GM18499 (cell line): ENCODE measurements around the gene SNAI1.
"Not testable (repeated sequence)": the region's sequence is repeated elsewhere in the genome, so short reads cannot be mapped to it uniquely, and the experiment has no call there.

Experiments
- ATAC-seq: cut with Tn5 transposase; IDR thresholded peaks from one replicate; pipeline ENCODE4 v1.9.1; 2021; ENCODE audit warnings: moderate number of reproducible peaks; ENCODE audit not compliant: insufficient read depth, unreplicated experiment

The SNAI1 gene

DNA sequence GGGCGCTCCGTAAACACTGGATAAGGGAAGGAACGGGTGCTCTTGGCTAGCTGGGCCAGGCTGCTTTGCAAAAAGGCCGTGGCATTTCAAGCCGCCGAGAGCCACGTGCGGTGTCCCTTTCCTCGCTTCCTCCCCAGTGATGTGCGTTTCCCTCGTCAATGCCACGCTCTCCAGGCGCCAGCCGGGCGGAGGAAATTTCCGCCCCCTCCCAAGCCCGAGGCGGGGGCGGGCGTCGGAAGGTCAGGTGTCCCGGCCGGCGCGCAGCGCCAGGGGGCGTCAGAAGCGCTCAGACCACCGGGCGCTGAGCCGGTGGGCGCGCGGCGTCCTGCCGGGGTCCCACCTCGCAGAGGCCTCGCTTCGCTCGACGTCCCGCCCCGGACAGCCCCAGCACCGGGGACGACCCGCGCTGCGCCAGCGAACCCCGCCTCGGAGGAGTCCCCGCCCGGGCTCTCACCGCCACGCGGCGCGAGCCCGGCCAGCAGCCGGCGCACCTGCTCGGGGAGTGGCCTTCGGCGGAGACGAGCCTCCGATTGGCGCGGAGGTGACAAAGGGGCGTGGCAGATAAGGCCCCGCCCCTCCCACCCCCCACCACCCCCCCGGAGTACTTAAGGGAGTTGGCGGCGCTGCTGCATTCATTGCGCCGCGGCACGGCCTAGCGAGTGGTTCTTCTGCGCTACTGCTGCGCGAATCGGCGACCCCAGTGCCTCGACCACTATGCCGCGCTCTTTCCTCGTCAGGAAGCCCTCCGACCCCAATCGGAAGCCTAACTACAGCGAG is at the start of gene SNAI1:
TSS of gene SNAI1 (plus strand) at position 635 of the 777 bp plus-strand sequence. CDS start at position 715, 80 bp downstream.
- ATAC-seq, result no peak

DNA sequence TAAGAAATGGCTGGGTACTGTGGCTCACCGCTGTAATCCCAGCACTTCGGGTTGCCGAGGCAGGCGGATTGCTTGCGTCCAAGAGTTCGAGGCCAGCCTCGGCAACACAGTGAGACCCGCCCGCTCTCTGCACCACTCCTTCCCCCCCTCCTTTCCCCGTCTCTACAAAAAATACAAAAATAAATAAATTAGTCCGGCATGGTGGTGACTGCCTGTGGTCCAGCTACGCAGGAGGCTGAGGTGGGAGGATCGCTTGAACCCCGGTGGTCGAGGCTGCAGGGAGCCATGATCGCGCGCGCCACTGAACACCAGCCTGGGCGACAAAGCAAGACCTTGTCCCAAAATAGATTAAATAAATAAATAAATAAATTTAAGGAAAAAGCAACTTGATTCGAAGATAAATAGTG is 47.0 kb upstream of the SNAI1 start:
- ATAC-seq, result no peak

DNA sequence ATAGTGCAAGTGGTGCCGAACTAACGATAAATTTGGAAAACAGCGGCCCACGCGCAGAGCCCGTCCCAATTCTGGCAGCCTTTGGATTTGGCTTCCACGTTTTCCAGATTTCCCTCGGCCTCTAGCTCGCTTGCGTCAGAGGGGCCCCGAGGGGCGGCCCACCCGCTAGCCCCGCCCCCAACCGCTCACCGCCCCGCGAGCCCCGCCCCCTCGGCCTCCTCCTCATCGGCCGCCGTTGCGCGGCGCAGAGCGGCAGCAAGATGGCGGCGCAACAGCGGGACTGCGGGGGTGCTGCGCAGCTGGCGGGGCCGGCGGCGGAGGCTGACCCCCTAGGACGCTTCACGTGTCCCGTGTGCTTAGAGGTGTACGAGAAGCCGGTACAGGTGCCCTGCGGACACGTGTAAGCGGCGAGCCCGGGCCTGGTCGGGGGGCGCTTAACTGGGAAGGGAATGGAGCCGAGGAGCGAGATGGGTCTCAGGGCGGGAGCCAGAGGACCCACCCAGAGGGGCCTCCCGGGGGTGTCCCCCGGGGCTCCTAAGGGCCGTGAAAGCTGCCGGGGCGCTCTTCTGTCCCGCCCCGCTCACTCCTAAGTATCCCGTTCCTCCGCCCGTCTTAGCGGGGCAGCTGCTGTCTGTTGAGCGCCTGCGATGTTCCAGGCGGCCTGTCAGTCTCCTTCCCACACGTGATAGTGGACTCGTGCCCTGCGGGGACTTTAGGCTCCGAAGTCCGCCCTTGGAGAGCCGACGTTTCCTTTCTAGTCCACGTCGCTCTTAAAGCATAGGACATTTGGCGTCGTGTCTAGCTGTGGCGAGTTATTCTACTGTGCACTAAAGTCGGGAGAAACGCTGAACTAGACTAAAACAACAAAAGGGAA is 46.4 kb upstream of the SNAI1 start, which contains the start of gene RNF114:
TSS of gene RNF114 (plus strand) at position 245 of the 874 bp plus-strand sequence. CDS start at position 261, 16 bp downstream.
- ATAC-seq, result no peak

DNA sequence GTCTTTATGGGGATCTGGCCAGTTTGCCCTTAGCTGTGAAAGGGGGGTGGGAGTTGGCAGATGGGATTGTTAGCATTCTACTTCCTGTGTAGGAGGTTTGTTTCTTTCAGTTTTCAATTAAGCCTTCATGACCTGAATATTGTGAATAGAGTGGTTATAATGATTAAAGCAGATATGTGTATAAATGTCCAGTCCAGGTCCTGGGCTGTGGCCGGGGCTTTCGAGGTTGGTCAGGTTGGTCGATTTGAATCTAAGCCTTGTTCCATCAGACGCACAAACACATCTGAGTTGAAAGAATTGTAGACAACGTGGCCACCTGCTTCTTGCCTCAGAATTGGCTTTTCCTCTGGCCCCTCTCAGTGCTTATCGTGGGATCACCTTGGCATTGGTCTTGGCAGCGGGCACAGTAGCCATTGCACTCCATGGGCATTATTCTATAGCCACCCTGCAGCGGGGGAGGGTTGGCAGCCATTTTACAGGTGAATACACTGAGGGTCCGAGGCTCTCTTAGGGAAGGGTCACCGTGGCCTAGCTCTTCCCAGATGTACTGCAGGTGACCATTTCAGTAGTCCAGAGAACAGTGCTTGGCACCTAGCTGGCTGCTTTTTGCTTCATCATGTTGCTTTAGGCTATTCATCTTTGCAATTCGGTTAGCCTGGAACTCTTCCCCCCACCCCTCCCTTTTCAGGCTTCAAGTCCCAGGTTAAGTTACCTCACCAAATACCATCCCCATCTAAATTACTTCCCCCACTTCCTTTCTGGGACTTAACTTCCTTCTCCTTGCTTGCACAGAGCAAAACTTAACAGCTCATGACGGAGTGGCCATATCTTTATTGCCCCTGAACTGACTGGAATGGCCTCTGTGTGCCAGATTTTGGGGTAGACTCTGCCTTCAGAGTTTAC is 45.5 kb upstream of the SNAI1 start:
- no peak for ATAC-seq

DNA sequence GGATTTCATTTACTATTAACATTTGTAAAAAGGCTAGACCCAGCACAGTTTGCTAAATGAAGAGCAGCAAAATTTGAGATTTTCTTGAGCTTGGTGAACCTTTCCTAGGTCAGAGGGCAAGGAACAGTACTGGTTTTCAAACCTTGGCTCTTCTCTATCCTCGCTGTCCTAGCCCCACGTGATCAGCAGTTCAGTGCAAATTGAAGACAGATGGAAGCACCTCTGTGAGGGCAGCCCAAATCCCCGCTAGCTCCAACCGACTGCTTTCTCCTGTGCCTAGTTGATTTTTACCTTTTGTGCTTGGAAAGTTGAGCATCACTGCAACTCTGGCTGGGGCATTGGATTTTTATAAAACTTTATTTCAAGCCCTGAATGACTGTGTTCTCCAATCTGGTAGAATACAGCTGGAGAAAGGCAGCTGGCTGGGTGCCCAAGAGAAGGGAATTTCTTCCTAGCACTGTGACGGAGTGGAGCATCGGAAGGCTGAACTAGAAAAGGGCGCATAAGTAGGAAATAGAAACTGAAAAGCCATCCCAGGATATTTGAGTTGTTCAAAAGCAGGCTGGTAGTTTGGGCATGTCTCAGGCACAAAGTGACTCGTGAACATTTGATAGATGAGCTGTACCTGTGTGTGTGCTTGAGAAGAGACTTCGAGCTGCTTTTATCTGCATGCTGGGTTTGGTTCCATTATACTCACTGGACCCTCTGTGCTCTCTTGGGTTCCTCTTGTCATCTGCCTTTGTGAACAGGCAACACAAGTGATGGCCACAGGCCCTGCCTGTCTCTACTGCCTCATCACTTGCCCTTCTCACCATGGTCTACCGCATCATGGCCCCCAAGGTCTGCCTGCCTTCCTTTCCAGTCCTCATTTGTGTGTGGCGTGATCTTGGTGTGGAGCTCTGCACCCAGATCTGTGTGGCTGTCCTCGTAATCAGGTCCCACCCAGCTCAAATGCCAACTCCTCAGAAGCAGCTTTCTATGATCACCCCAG is 44.3 kb upstream of the SNAI1 start:
- ATAC-seq, result no peak

DNA sequence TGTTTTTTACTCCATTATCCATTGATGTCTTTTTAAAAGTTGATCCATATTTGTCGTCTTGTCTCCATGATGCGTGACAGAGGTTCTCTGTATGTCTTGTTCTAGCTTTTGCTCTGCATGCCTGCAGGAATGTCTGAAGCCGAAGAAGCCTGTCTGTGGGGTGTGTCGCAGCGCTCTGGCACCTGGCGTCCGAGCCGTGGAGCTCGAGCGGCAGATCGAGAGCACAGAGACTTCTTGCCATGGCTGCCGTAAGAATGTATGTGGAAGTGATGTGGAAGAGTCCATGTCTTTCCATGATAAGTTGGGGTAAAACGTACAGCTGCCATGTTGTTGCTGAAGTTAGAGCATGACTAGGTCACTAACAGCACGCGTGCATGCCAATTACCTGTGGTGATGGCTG is 41.3 kb upstream of the SNAI1 start:
- no peak for ATAC-seq

DNA sequence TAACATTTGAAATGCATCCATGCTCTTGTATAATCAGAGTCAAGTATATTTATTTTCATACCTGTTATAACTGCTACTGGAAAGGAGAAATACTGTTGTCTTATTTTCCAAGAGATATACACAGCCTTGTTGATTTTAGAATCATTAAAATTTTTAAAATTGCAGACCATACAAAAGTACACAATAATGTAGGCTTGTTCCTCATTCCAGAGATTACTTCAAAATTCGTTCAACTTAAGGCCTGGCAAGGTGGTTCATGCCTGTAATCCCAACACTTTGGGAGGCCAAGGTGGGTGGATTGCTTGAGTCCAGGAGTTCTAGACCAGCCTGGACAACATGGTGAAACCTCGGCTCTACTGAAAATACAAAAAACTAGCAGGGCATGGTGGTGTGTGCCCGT is 40.5 kb upstream of the SNAI1 start:
- no peak for ATAC-seq

DNA sequence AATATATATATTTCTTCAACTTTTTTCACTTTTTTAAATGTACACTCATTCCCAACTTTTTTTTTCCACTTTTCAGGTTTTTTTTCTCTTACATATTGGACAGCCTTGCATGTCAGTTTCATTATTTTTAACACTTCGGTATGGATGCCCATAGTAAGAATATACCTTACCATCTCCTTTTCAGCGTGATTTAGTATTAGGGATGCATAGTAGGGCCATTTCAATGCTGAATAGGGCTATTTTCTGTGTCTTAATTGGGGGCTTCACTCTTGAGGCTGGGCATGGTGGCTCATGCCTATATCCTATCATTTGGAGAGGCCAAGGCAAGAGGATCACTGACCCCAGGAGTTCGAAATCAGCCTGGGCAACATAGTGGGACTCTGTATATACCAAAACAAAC is 39.8 kb upstream of the SNAI1 start:
- no peak for ATAC-seq

DNA sequence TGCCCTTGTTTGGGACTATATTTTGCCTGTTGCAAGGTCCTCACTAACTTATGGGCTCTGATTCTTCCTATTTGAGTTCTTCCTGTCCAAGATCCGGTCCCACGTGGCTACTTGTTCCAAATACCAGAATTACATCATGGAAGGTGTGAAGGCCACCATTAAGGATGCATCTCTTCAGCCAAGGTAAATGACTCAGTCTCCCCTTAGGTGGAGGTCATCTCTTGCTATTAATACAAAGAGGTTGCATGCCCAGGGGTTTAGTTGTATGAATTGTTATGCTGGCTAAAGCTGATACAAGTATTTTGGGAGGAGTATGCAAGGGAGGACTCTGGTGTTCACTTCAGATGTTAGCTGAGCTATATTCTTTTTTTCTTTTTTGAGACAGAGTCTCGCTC is 37.5 kb upstream of the SNAI1 start:
- no peak for ATAC-seq

DNA sequence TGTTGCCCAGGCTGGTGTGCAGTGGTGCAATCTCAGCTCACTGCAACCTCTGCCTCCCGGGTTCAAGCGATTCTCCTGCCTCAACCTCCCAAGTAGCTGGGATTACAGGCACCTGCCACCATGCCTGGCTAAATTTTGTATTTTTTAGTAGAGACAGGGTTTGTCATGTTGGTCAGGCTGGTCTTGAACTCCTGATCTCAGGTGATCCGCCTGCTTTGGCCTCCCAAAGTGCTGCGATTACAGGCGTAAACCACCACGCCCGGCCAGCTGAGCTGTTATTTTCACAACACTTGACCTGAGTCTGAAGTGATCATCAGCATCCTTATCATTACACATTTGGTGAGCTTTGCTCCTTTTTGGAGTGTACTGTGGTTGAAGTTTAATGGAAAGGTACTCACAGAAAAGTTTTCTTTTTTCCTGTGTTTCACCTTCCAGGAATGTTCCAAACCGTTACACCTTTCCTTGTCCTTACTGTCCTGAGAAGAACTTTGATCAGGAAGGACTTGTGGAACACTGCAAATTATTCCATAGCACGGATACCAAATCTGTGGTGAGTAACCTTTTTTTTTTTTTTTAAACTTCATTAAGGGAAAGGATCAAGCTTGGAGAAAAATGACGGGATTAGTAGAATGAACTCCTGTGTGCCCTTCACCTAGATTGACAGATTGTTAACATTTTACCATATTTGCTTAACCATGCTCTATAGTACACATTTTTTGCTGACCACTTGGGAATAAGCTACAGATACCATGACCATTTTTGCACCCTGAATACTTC is 36.9 kb upstream of the SNAI1 start:
- ATAC-seq, result no peak

DNA sequence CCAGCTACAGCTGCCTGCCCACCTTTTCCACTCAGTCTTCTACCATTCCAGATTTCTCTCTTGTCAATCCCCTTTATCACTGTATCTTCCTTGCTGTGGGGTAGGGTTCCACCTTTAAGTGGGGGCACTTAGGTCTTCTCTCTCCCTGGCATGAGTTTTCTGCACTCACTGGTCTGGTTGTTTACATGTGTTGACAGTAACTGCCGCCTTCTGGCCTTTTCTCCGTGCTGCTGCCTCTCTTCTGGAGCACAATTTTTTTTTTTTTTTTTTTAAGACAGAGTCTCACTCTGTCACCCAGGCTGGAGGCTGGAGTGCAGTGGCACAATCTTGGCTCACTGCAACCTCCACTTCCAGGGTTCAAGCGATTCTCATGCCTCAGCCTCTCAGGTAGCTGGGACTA is 34.6 kb upstream of the SNAI1 start:
- no peak for ATAC-seq

DNA sequence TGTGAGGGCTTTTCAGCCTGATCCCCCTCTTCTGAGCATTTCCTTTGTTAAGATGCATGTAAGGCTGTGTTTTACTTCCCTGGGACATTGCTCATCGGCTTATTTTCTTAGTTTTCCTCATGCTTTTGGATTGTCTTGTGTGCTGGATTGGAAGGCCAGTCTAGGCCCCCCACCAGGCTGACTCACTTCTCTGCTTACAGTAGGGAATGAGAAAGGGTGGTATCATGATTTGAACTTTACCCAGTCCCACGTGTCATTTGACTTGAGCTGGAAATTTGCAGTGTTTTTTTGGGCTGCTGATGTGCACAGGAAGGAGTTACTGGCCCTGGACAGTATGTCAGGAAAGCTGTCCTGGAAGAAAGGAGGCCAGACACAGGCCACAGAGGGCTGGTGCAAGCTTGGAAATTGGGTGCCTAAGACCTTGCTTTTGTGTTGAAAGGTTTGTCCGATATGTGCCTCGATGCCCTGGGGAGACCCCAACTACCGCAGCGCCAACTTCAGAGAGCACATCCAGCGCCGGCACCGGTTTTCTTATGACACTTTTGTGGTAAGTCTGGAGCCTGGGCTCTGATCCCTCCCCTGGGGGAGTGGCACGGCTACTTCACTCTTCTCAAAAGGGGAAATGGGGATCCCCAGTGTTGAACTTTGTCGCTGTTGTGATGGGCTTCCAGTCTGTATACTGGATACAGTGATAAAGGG is 33.8 kb upstream of the SNAI1 start:
- ATAC-seq, result no peak

DNA sequence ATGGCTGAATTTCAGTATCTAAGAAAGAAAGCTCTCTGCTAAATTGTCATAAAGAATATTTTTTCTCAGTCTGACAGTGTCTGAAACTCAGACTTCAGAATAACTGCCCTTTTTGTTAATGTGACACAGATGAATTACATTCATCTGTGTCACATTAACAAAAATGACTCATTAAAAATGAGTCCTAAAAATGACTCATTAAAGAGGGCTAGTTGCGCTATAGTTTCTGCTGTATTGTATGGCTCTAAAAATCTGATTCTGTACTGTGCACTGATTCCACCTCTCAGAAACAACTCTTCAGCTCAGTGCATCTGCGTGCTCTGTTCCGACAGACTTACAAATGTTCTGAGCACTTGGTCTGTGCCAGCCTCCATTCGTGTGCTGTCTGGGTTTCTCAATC is 31.6 kb upstream of the SNAI1 start:
- no peak for ATAC-seq

DNA sequence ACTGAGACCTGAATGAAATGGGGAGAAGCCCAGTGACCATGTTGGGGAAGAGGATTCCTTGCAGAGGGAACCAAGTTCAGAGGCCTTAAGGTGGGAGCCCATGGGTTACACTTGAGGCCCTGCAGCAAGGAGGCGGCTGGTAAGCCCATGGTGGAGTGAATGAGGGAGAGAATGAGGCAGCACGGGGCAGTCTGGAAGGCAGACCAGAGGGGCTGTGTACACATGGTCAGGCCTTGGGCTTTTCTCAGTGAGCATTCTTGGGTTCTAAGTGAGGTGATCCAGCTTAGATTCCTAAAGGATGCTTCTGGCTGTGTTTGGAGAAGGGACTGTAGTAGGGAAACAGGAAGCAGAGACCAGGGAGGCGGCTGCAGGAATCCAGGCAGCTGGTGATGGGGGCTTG is 27.6 kb upstream of the SNAI1 start:
- ATAC-seq, result no peak

DNA sequence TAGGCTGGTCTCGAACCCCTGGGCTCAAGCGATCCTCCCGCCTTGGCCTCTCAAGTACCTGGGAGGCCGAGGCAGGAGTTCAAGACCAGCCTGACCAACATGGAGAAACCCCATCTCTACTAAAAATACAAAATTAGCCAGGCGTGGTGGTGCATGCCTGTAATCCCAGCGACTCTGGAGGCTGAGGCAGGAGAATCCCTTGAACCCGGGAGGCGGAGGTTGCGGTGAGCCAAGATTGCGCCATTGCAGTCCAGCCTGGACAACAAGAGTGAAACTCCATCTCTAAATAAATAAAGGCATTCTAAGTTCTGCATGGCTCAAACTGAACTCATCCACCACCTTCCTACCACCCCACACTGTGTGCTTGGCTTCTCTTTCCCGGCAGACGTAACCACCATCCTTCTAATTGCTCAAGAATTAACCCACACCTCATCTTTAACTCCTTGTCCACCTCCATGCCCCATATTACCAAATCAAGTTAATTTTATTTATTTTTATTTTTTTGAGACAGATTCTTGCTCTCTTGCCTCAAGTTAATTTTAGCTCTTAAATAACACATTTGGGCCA is 26.9 kb upstream of the SNAI1 start:
- ATAC-seq, result not testable (repeated sequence)

DNA sequence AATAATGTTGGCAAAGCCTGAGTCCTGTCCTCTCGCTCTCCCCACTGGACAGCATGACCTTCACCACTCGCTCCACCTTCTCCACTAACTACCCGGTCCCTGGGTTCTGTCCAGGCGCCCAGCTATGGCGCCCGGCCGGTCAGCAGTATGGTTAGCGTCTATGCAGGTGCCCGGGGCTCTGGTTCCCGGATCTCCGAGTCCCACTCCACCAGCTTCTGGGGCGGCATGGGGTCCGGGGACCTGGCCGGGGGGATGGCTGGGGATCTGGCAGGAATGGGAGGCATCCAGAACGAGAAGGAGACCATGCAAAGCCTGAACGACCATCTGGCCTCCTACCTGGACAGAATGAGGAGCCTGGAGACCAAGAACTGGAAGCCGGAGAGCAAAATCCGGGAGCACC is 26.1 kb upstream of the SNAI1 start:
- ATAC-seq, result no peak

DNA sequence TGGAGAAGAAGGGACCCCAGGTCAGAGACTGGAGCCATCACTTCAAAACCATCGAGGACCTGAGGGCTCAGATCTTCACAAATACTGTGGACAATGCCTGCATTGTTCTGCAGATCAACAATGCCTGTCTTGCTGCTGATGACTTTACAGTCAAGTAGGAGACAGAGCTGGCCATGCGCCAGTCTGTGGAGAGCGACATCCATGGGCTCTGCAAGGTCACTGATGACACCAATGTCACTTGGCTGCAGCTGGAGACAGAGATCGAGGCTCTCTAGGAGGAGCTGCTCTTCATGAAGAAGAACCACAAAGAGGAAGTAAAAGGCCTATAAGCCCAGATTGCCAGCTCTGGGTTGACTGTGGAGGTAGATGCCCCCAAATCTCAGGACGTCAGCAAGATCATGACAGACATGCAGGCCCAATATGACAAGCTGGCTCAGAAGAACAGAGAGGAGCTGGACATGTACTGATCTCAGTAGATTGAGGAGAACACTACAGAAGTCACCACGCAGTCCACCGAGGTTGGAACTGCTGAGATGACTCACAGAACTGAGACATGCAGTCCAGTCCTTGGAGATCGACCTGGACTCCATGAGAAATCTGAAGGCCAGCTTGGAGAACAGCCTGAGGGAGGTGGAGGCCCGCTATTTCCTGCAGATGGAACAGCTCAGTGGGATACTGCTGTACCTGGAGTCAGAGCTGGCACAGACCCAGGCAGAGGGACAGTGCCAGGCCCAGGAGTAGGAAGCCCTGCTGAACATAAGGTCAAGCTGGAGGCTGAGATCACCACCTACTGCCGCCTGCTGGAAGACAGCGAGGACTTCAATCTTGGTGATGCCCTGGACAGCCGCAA is 25.5 kb upstream of the SNAI1 start:
- not testable (repeated sequence) for ATAC-seq
